Breast epithelium (tissue), 4 donors: Measurements from ENCODE around the gene UNC5A. TPM values are rescaled to one million over a fixed set of nuclear protein-coding genes. Genes with fewer than 3 reads are reported as not detected.

Experiments used
- DNase-seq, 2 donors: peaks; one replicate each; pipeline ENCODE4 v3.0.0-alpha.2; 2019; ENCODE audit warnings: low spot score in 2 of 2
- H3K27ac ChIP-seq, 2 donors: fragments of 200-600 bp; sonication (generic) in 1 of 2; one replicate each; pipeline ENCODE4 v1.5.1; 2016 to 2019; ENCODE audit warnings: mild to moderate bottlenecking in 1 of 2
- H3K27me3 ChIP-seq, 2 donors: fragments of 200-600 bp; sonication (generic) in 1 of 2; one replicate each; pipeline versions ENCODE4 v1.5.1 to v1.6.0; 2017 to 2019; ENCODE audit warnings: control low read depth in 1 of 2, mild to moderate bottlenecking in 1 of 2
- H3K36me3 ChIP-seq: fragments of 200-600 bp; one replicate; pipeline ENCODE4 v1.5.1; 2019
- H3K4me1 ChIP-seq, 2 donors: fragments of 200-600 bp; sonication (generic); one replicate each; pipeline ENCODE4 v1.5.1; 2016 to 2019; ENCODE audit warnings: control low read depth in 1 of 2
- H3K4me3 ChIP-seq, 3 donors: fragments of 200-600 bp; sonication (generic); 1 replicate in 2 of 3; 2 replicates in 1 of 3; pipeline ENCODE4 v1.5.1; 2016 to 2019; ENCODE audit warnings: mild to moderate bottlenecking in 3 of 3, moderate library complexity in 2 of 3
- H3K9me3 ChIP-seq, 2 donors: fragments of 200-600 bp; sonication (generic) in 1 of 2; one replicate each; pipeline ENCODE4 v1.5.1; 2016 to 2019; ENCODE audit warnings: control low read depth in 1 of 2
- CTCF ChIP-seq, 3 donors: fragments of 450-650 bp; IDR thresholded peaks; one replicate each; pipeline ENCODE4 v1.5.1; 2016 to 2017; ENCODE audit warnings: antibody characterized with exemption in 3 of 3, mild to moderate bottlenecking in 3 of 3, moderate library complexity in 3 of 3
- POLR2A ChIP-seq: fragments of 450-650 bp; IDR thresholded peaks from one replicate; pipeline ENCODE4 v1.6.1; 2016; ENCODE audit warnings: antibody characterized with exemption, mild to moderate bottlenecking, moderate library complexity
- POLR2AphosphoS5 ChIP-seq, 3 donors: sonication (generic); formaldehyde crosslinking; IDR thresholded peaks; one replicate each; pipeline ENCODE4 v1.6.1; 2017; ENCODE audit warnings: antibody characterized with exemption in 3 of 3
- intact Hi-C: fragments of 100-400 bp; cut with DNase I; formaldehyde crosslinking; loops from one replicate; pipeline ENCODE4 v1.15.1; 2023; ENCODE audit warnings: low total_unique reads
- total RNA-seq, 3 donors: library from RNA; depleted of rRNA; stranded (reverse); fragments of >200 nt; gene quantifications; one replicate each; pipeline ENCODE4 v1.1.0, GENCODE V29; 2016

The UNC5A gene
- total RNA-seq, 3 donors from 2014 or later: 0.15 to 2.9 TPM; not detected in 1

- no peak overlapping the region for H3K27ac ChIP-seq
- TF ChIP-seq POLR2A (no peak), POLR2AphosphoS5 (IDR thresholded peaks at IDR 0.05) (no peak), CTCF (IDR thresholded peaks at IDR 0.05) (no peak)
- H3K27me3 ChIP-seq: peaks cover 0 to 45% of the 10 kb centered on the region in 2 donors
- no peaks in the 10 kb centered on the region for H3K9me3 ChIP-seq
- no peaks in the 10 kb centered on the region for H3K4me1 ChIP-seq
- no peak for DNase-seq
- no peaks in the 10 kb centered on the region for H3K36me3 ChIP-seq
- no peak overlapping the region for H3K4me3 ChIP-seq
- intact Hi-C loops: no loop called here
Measured at GRCh38 chr5:176876506-176877431, 66.4 kb downstream of the UNC5A start.

- Histone ChIP-seq H3K27ac (no peak overlapping the region), H3K9me3 (no peaks in the 10 kb centered on the region), H3K4me1 (no peaks in the 10 kb centered on the region), H3K36me3 (no peaks in the 10 kb centered on the region), H3K4me3 (no peak overlapping the region), H3K27me3 (peaks cover 0 to 45% of the 10 kb centered on the region in 2 donors)
- no peak for DNase-seq
- TF ChIP-seq POLR2AphosphoS5 (IDR thresholded peaks at IDR 0.05) (no peak), POLR2A (no peak), CTCF (IDR thresholded peaks at IDR 0.05) (no peak)
- intact Hi-C loops: no loop called here
Measured at GRCh38 chr5:176877793-176878331, 67.5 kb downstream of the UNC5A start.

GRCh38 chr5:176878463-176878862 is 68.1 kb downstream of the UNC5A start:
- Histone ChIP-seq H3K4me1 (no peaks in the 10 kb centered on the region), H3K27me3 (peaks cover 0 to 45% of the 10 kb centered on the region in 2 donors), H3K4me3 (no peak overlapping the region), H3K9me3 (no peaks in the 10 kb centered on the region), H3K36me3 (no peaks in the 10 kb centered on the region), H3K27ac (no peak overlapping the region)
- DNase-seq: no peak
- intact Hi-C loops: no loop called here
- TF ChIP-seq POLR2AphosphoS5 (IDR thresholded peaks at IDR 0.05) (no peak), POLR2A (no peak), CTCF (IDR thresholded peaks at IDR 0.05) (no peak)

- Histone ChIP-seq H3K27ac (no peak overlapping the region), H3K9me3 (no peaks in the 10 kb centered on the region), H3K27me3 (peaks cover 0 to 45% of the 10 kb centered on the region in 2 donors), H3K36me3 (no peaks in the 10 kb centered on the region), H3K4me3 (no peak overlapping the region), H3K4me1 (no peaks in the 10 kb centered on the region)
- intact Hi-C loops: no loop called here
- TF ChIP-seq POLR2A (no peak), POLR2AphosphoS5 (IDR thresholded peaks at IDR 0.05) (no peak), CTCF (IDR thresholded peaks at IDR 0.05) (no peak)
- DNase-seq: no peak
Measured at GRCh38 chr5:176878906-176879662, 68.7 kb downstream of the UNC5A start.
